Gastroesophageal sphincter (tissue), 3 donors: Measurements from ENCODE around the gene CELF2.

Experiments
- POLR2A ChIP-seq, 2 donors: fragments of 450-650 bp; IDR thresholded peaks; one replicate each; pipeline ENCODE4 v1.6.1; 2017; ENCODE audit warnings: antibody characterized with exemption in 2 of 2, mild to moderate bottlenecking in 2 of 2, moderate library complexity in 1 of 2
- POLR2AphosphoS5 ChIP-seq: sonication (generic); formaldehyde crosslinking; IDR thresholded peaks from one replicate; pipeline ENCODE4 v1.6.1; 2017; ENCODE audit warnings: antibody characterized with exemption
- TF ChIP-seq, protein P1 (sequence below), 4 experiments: fragments of 200-600 bp in 2 of 4; fragments of 450-650 bp in 2 of 4; sonication (generic) in 1 of 4; IDR thresholded peaks; one replicate each; pipeline ENCODE4 v1.5.1; 2017 to 2019; ENCODE audit warnings: antibody characterized with exemption in 4 of 4, mild to moderate bottlenecking in 2 of 4, moderate library complexity in 2 of 4

DNA sequence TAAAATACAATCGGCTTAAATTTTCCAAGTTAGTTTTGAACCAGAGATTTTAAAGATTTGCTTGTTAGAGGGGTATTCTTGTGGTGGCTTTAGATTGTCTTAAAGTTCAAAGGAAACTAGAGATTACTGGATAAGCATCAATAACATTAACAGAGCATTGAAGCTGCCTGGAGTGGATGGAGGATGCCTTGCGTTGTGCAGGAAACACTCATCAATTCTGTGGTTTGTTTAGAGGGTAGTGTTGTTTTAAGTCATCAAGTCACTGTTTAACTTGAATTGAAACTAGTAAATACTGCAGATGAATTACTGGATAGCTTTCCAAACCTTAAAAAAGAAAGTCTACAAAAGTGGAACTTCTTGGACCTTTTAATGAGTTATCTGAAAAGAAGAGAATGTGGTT, 218.6 kb downstream of the CELF2 start:
- TF ChIP-seq, protein P1, sequence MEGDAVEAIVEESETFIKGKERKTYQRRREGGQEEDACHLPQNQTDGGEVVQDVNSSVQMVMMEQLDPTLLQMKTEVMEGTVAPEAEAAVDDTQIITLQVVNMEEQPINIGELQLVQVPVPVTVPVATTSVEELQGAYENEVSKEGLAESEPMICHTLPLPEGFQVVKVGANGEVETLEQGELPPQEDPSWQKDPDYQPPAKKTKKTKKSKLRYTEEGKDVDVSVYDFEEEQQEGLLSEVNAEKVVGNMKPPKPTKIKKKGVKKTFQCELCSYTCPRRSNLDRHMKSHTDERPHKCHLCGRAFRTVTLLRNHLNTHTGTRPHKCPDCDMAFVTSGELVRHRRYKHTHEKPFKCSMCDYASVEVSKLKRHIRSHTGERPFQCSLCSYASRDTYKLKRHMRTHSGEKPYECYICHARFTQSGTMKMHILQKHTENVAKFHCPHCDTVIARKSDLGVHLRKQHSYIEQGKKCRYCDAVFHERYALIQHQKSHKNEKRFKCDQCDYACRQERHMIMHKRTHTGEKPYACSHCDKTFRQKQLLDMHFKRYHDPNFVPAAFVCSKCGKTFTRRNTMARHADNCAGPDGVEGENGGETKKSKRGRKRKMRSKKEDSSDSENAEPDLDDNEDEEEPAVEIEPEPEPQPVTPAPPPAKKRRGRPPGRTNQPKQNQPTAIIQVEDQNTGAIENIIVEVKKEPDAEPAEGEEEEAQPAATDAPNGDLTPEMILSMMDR (IDR thresholded peaks at IDR 0.05) = no peak
- TF ChIP-seq POLR2A (IDR thresholded peaks at IDR 0.05) (no peak), POLR2AphosphoS5 (no peak)
